Suprapubic skin (tissue), 4 donors: Measurements from ENCODE around the gene ZBTB20. TPM values are rescaled to one million over a fixed set of nuclear protein-coding genes. Genes with fewer than 3 reads are reported as not detected.

ENCODE experiments used
- DNase-seq, 2 donors: peaks; one replicate each; pipeline ENCODE4 v3.0.0-alpha.2; 2019; ENCODE audit warnings: low spot score in 2 of 2
- H3K27ac ChIP-seq: fragments of 200-600 bp; sonication (generic); one replicate; pipeline ENCODE4 v1.5.1; 2019
- H3K27me3 ChIP-seq: fragments of 200-600 bp; sonication (generic); one replicate; pipeline ENCODE4 v1.5.1; 2019
- H3K36me3 ChIP-seq: fragments of 200-600 bp; sonication (generic); one replicate; pipeline ENCODE4 v1.5.1; 2019
- H3K4me1 ChIP-seq: fragments of 200-600 bp; sonication (generic); one replicate; pipeline ENCODE4 v1.5.1; 2019
- H3K4me3 ChIP-seq: fragments of 200-600 bp; sonication (generic); one replicate; pipeline ENCODE4 v1.5.1; 2019; ENCODE audit warnings: mild to moderate bottlenecking
- H3K9me3 ChIP-seq: fragments of 200-600 bp; sonication (generic); one replicate; pipeline ENCODE4 v1.5.1; 2019
- EP300 ChIP-seq: sonication (generic); formaldehyde crosslinking; IDR thresholded peaks from one replicate; pipeline ENCODE4 v1.6.1; 2017; ENCODE audit warnings: antibody characterized with exemption
- POLR2A ChIP-seq, 2 donors: fragments of 450-650 bp; IDR thresholded peaks; one replicate each; pipeline ENCODE4 v1.6.1; 2017; ENCODE audit warnings: antibody characterized with exemption in 2 of 2, mild to moderate bottlenecking in 2 of 2, moderate library complexity in 2 of 2
- POLR2AphosphoS5 ChIP-seq, 3 donors: sonication (generic); formaldehyde crosslinking; IDR thresholded peaks; one replicate each; pipeline ENCODE4 v1.6.1; 2017; ENCODE audit warnings: antibody characterized with exemption in 3 of 3
- WGBS: methylation state at CpG from one replicate; pipeline ENCODE4 v1.1.5; 2018; 5-methylcytosine and 5-hydroxymethylcytosine counted together
- total RNA-seq, 4 donors: library from RNA; depleted of rRNA; stranded (reverse); fragments of >200 nt; gene quantifications; one replicate each; pipeline ENCODE4 v1.1.0, GENCODE V29; 2016
- TF ChIP-seq, protein P1 (sequence below), 2 donors: fragments of 200-600 bp in 1 of 2; fragments of 450-650 bp in 1 of 2; sonication (generic) in 1 of 2; IDR thresholded peaks; one replicate each; pipeline ENCODE4 v1.5.1; 2016 to 2019; ENCODE audit warnings: antibody characterized with exemption in 2 of 2, mild to moderate bottlenecking in 1 of 2, moderate library complexity in 1 of 2

ZBTB20 gene
- total RNA-seq, 4 donors from 2014 or later: 23.6 to 77.2 (median 39.4) TPM

DNA sequence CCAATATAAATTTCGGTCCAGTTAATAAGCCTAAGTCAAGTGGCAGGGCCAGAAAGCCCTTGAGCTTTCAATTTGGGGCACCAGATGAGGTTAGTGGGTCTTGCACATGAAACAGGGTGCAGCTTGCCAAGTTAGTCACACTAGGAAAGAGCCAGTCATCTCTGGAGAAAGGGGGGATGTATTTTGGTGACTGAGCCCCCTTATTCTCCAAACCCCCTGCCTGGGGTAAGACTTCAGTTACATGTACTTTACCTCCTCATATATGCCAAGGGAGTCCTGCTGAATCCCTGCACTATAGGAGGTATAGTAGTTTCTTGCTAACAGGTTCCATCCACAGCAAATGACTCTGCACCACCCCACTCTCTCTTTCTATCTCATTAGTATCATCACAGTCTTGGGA is 790.6 kb downstream of the ZBTB20 start:
- Histone ChIP-seq H3K4me3 (no peak overlapping the region), H3K4me1 (no peaks in the 10 kb centered on the region), H3K27ac (no peak overlapping the region), H3K9me3 (no peaks in the 10 kb centered on the region), H3K36me3 (peaks cover 3% of the 10 kb centered on the region), H3K27me3 (no peaks in the 10 kb centered on the region)
- WGBS: 80% methylated on average over 1 of the region's 1 CpG
- TF ChIP-seq POLR2AphosphoS5 (IDR thresholded peaks at IDR 0.05) (no peak), EP300 (no peak)
- DNase-seq: no peak

DNA sequence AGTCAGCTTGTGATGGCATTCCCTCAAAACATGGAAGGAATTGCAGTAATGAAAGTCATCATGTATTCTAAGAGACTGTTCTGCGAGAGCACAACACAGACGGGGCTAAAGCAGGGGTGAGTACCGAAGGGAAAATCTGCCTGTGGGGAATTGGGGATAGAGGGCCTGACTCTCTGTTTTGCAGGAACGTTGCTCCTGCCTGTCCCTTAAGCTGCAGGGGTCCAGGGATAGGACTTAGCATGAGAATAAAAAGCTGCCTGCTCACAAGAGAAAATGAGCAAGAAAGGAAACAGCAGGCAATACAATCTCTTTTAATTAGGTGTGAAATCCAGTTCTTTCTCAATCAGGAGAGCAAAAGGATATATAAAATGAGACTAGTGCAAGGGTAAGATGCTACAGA is 791.0 kb downstream of the ZBTB20 start:
- TF ChIP-seq POLR2A (IDR thresholded peaks at IDR 0.05) (no peak), EP300 (no peak), POLR2AphosphoS5 (IDR thresholded peaks at IDR 0.05) (no peak)
- TF ChIP-seq, protein P1, sequence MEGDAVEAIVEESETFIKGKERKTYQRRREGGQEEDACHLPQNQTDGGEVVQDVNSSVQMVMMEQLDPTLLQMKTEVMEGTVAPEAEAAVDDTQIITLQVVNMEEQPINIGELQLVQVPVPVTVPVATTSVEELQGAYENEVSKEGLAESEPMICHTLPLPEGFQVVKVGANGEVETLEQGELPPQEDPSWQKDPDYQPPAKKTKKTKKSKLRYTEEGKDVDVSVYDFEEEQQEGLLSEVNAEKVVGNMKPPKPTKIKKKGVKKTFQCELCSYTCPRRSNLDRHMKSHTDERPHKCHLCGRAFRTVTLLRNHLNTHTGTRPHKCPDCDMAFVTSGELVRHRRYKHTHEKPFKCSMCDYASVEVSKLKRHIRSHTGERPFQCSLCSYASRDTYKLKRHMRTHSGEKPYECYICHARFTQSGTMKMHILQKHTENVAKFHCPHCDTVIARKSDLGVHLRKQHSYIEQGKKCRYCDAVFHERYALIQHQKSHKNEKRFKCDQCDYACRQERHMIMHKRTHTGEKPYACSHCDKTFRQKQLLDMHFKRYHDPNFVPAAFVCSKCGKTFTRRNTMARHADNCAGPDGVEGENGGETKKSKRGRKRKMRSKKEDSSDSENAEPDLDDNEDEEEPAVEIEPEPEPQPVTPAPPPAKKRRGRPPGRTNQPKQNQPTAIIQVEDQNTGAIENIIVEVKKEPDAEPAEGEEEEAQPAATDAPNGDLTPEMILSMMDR (IDR thresholded peaks at IDR 0.05): no peak
- no peak overlapping the region for H3K4me3 ChIP-seq
- no peaks in the 10 kb centered on the region for H3K4me1 ChIP-seq
- 67% methylated on average over 4 of the region's 4 CpGs for WGBS
- no peaks in the 10 kb centered on the region for H3K9me3 ChIP-seq
- no peak overlapping the region for H3K27ac ChIP-seq
- H3K27me3 ChIP-seq: no peaks in the 10 kb centered on the region
- peaks cover 7% of the 10 kb centered on the region for H3K36me3 ChIP-seq
- no peak for DNase-seq

DNA sequence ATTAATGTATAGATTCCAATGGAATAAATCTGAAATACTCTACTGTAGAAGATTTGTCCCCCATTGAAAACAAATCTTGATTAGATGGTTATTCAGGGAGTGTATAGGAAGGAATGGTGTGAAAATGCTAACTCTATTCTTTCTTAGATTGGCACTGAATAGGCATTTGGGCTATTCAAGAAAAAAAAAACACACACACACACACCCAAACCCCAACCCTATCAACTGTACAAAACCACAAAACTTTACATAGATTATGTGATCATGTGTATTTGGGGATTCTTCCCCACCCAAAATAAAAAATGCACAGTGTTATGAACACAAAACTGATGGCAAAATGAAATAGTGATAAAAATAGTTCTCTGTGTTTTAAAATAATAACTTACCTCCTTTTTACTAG is 791.4 kb downstream of the ZBTB20 start:
- no peak for DNase-seq
- no peak overlapping the region for H3K27ac ChIP-seq
- no peaks in the 10 kb centered on the region for H3K27me3 ChIP-seq
- no peaks in the 10 kb centered on the region for H3K4me1 ChIP-seq
- H3K9me3 ChIP-seq: no peaks in the 10 kb centered on the region
- TF ChIP-seq POLR2A (IDR thresholded peaks at IDR 0.05) (no peak), EP300 (no peak), POLR2AphosphoS5 (IDR thresholded peaks at IDR 0.05) (no peak)
- TF ChIP-seq, protein P1 (IDR thresholded peaks at IDR 0.05): no peak
- H3K4me3 ChIP-seq: no peak overlapping the region
- peaks cover 11% of the 10 kb centered on the region for H3K36me3 ChIP-seq

DNA sequence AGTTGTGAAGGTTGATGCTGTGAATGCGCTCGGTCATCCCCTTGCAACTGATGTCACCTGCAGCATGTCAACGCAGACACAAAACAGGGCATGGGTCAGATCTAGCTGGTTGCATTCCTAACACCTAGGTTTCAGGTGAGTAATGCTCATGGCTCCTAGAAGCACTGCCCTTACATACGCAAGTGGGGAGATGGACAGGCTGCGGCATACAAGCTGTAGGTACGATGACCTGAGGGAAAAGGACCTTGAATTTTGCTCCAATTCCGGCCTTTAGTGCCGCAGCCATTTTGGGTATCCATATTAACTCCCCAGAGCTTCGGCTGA is 795.3 kb downstream of the ZBTB20 start:
- WGBS: 100% methylated on average over 9 of the region's 9 CpGs
- TF ChIP-seq, protein P1 (IDR thresholded peaks at IDR 0.05): no peak
- TF ChIP-seq POLR2A (IDR thresholded peaks at IDR 0.05): no peak
- TF ChIP-seq EP300: no peak
- H3K9me3 ChIP-seq: no peaks in the 10 kb centered on the region

DNA sequence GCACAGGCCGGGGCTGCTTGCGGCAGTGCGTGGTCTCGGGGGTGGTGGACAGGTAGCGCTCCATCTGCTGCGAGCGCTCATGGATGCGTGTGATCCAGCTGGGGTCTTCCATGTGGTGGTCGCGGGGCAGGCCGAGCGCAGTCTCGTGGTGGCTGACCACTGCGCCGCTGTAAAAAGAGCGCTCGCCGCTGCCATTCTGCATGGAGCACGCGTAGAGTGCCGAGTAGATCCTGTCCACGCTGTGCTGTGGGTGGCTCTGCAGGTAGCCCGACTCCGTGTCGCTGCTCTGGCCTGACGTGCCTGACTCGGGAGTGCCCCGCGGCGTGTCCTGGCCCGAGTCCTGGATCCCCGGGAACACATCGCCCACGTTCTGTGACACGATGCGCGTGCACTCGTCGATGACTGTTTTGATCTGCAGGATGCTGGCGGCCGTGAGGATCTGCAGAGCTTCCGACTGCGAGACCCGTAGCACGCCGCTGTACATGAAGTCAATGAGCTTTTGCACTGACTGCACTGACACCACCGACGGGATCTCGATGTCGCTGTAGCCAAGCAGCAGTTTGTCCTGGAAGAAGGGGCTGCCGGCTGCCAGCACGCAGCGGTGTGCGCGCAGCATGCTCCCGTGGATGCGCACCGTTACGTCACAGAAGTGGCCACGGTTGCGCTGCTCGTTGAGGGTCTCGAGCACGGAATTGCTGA is 795.8 kb downstream of the ZBTB20 start:
- DNase-seq: no peak
- 98% methylated on average over 55 of the region's 64 CpGs for WGBS

More for the DNA sequence above, 795.3 kb downstream of the ZBTB20 start:
- no peak for DNase-seq
- H3K4me3 ChIP-seq: no peak overlapping the region
- peaks cover 33% of the 10 kb centered on the region for H3K36me3 ChIP-seq
- H3K27me3 ChIP-seq: no peaks in the 10 kb centered on the region
- no peaks in the 10 kb centered on the region for H3K4me1 ChIP-seq
- no peak overlapping the region for H3K27ac ChIP-seq

More for the DNA sequence above, 795.8 kb downstream of the ZBTB20 start:
- Histone ChIP-seq H3K27ac (no peak overlapping the region), H3K36me3 (peaks cover 33% of the 10 kb centered on the region), H3K27me3 (no peaks in the 10 kb centered on the region), H3K4me3 (no peak overlapping the region), H3K9me3 (no peaks in the 10 kb centered on the region), H3K4me1 (no peaks in the 10 kb centered on the region)
- no peak for TF ChIP-seq EP300
- TF ChIP-seq, protein P1 (IDR thresholded peaks at IDR 0.05): no peak
- no peak for TF ChIP-seq POLR2A (IDR thresholded peaks at IDR 0.05)
- no peak for TF ChIP-seq POLR2AphosphoS5 (IDR thresholded peaks at IDR 0.05)
